Keratinocyte (primary cell): ENCODE results near the gene EBF3. TPM values are rescaled to one million over a fixed set of nuclear protein-coding genes. Genes with fewer than 3 reads are reported as not detected.

Experiments
- DNase-seq: peaks from one replicate; pipeline ENCODE4 v3.0.0-alpha.2; 2011; ENCODE audit warnings: low read depth, missing footprints, low spot score
- FAIRE-seq: peaks from 2 replicates; lab custom pipeline; 2011; peaks lifted over from hg19 to GRCh38; lab: Jason Lieb, UNC
- H2AFZ ChIP-seq: 2 replicates; pipeline ENCODE4 v1.6.0; 2012; ENCODE audit warnings: low read length, control low read depth, inconsistent platforms; ENCODE audit not compliant: control insufficient read depth
- H3K27ac ChIP-seq: 2 replicates; pipeline ENCODE4 v1.5.1; 2011; ENCODE audit warnings: low read length; ENCODE audit not compliant: control insufficient read depth, insufficient read depth
- H3K27me3 ChIP-seq: 3 replicates; pipeline ENCODE4 v1.6.0; 2011; ENCODE audit warnings: low read length; ENCODE audit not compliant: control insufficient read depth, insufficient read depth; ENCODE audit errors: extremely low read depth
- H3K36me3 ChIP-seq, 2 experiments: 2 replicates in 1 of 2; 3 replicates in 1 of 2; pipeline ENCODE4 v1.5.1; 2011; ENCODE audit warnings: low read length in 2 of 2, mild to moderate bottlenecking in 1 of 2; ENCODE audit not compliant: control insufficient read depth in 2 of 2, insufficient read depth in 2 of 2; ENCODE audit errors: extremely low read depth in 1 of 2
- H3K4me1 ChIP-seq: 3 replicates; pipeline ENCODE4 v1.5.1; 2011; ENCODE audit warnings: low read length; ENCODE audit not compliant: control insufficient read depth, insufficient read depth; ENCODE audit errors: extremely low read depth
- H3K4me2 ChIP-seq: 3 replicates; pipeline ENCODE4 v1.6.0; 2011; ENCODE audit warnings: low read depth, low read length; ENCODE audit not compliant: control insufficient read depth, insufficient read depth; ENCODE audit errors: extremely low read depth
- H3K4me3 ChIP-seq, 3 experiments: fragments of 200-600 bp in 1 of 3; sonication (generic) in 1 of 3; 2 replicates in 2 of 3; 3 replicates in 1 of 3; pipeline ENCODE4 v1.5.1; 2011 to 2016; ENCODE audit warnings: low read length in 3 of 3, mild to moderate bottlenecking in 3 of 3, control low read depth in 2 of 3, inconsistent platforms in 1 of 3, low read depth in 1 of 3, mixed read lengths in 1 of 3, mixed run types in 1 of 3, moderate library complexity in 1 of 3; ENCODE audit not compliant: control insufficient read depth in 2 of 3, insufficient read depth in 2 of 3; ENCODE audit errors: extremely low read depth in 1 of 3
- H3K79me2 ChIP-seq: 2 replicates; pipeline ENCODE4 v1.6.0; 2012; ENCODE audit warnings: low read length; ENCODE audit not compliant: control insufficient read depth, insufficient read depth
- H3K9ac ChIP-seq: 3 replicates; pipeline ENCODE4 v1.6.0; 2011; ENCODE audit warnings: low read length; ENCODE audit not compliant: control insufficient read depth, insufficient read depth; ENCODE audit errors: extremely low read depth
- H3K9me1 ChIP-seq: 3 replicates; pipeline ENCODE4 v1.6.0; 2011; ENCODE audit warnings: low read length; ENCODE audit not compliant: control insufficient read depth, insufficient read depth; ENCODE audit errors: extremely low read depth
- H3K9me3 ChIP-seq: 2 replicates; pipeline ENCODE4 v1.5.1; 2012; ENCODE audit warnings: low read depth, low read length; ENCODE audit not compliant: control insufficient read depth
- H4K20me1 ChIP-seq: 3 replicates; pipeline ENCODE4 v1.6.0; 2011; ENCODE audit warnings: low read length; ENCODE audit not compliant: control insufficient read depth, insufficient read depth; ENCODE audit errors: extremely low read depth
- EZH2 ChIP-seq: IDR thresholded peaks from one replicate; pipeline ENCODE4 v1.6.1; 2012; ENCODE audit warnings: inconsistent platforms, mild to moderate bottlenecking, low read length, moderate library complexity
- dilution Hi-C: fragments of 300-500 bp; cut with MboI; formaldehyde crosslinking; loops from one replicate; pipeline ENCODE4 v1.7.0; 2020; ENCODE audit warnings: low sequenced_read_pairs; ENCODE audit not compliant: extremely low pct_ligation_motif_present
- polyA plus RNA-seq, 5 experiments: library from polyadenylated mRNA; depleted of rRNA in 3 of 5; stranded (reverse) in 3 of 5; stranded (forward) in 1 of 5; unstranded in 1 of 5; fragments of >200 nt; gene quantifications; 1 replicate in 1 of 5; 2 replicates in 3 of 5; 3 replicates in 1 of 5; pipeline versions ENCODE4 v1.2.1 to v1.2.3, GENCODE V29; 2011 to 2012; ENCODE audit warnings: missing spikeins in 2 of 5, low read depth in 1 of 5, low replicate concordance in 1 of 5
- TF ChIP-seq, protein P1 (sequence below), 3 experiments: IDR thresholded peaks in 1 of 3; conservative IDR thresholded peaks in 1 of 3; optimal IDR thresholded peaks in 1 of 3; 2 replicates in 2 of 3; 3 replicates in 1 of 3; pipeline versions ENCODE3 to v1.5.1; 2011; ENCODE audit warnings: low read length in 3 of 3, mild to moderate bottlenecking in 3 of 3, moderate library complexity in 2 of 3, control low read depth in 1 of 3, inconsistent platforms in 1 of 3; ENCODE audit not compliant: insufficient read depth in 2 of 3; ENCODE audit errors: extremely low read depth in 1 of 3

The EBF3 gene
- polyA plus RNA-seq, 1 donor (not counting 4 experiments of a cell fraction or from before 2014, with no cell fraction given), result not detected

DNA sequence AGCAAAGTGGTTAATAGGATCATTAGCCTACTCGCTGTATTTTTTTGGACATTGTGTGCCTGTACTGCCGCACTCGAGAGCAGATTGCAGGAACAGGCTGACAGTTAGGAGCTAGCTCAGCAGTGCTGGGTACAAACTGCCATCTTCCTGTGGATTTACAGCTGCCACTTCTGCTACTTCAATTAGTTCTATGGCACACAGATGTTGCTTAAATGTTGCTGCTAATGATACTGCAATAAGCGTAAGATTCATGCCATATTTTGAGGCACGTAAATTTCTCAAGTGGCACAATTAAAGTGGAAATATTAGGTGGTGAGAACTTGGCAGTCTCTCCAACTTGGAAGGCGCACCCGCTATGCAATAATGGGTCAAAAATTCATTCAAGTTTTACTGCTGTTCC, 171.9 kb downstream of the EBF3 start:
- Histone ChIP-seq H3K9me1 (no peaks in the 10 kb centered on the region), H3K79me2 (no peaks in the 10 kb centered on the region), H3K9ac (no peak overlapping the region), H3K4me2 (no peak overlapping the region), H3K36me3 (no peaks in the 10 kb centered on the region), H3K27me3 (no peaks in the 10 kb centered on the region), H2AFZ (no peak overlapping the region), H3K9me3 (peaks cover 12% of the 10 kb centered on the region), H4K20me1 (no peaks in the 10 kb centered on the region), H3K4me3 (no peak overlapping the region), H3K27ac (no peak overlapping the region), H3K4me1 (no peaks in the 10 kb centered on the region)
- TF ChIP-seq, protein P1, sequence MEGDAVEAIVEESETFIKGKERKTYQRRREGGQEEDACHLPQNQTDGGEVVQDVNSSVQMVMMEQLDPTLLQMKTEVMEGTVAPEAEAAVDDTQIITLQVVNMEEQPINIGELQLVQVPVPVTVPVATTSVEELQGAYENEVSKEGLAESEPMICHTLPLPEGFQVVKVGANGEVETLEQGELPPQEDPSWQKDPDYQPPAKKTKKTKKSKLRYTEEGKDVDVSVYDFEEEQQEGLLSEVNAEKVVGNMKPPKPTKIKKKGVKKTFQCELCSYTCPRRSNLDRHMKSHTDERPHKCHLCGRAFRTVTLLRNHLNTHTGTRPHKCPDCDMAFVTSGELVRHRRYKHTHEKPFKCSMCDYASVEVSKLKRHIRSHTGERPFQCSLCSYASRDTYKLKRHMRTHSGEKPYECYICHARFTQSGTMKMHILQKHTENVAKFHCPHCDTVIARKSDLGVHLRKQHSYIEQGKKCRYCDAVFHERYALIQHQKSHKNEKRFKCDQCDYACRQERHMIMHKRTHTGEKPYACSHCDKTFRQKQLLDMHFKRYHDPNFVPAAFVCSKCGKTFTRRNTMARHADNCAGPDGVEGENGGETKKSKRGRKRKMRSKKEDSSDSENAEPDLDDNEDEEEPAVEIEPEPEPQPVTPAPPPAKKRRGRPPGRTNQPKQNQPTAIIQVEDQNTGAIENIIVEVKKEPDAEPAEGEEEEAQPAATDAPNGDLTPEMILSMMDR (optimal IDR thresholded peaks at IDR 0.05 in 1 of 3, IDR thresholded peaks at IDR 0.05 in 1 of 3, conservative IDR thresholded peaks at IDR 0.05 in 1 of 3; ENCODE audit: extremely low read depth in 1 of 3, insufficient read depth in 2 of 3, low read length in 3 of 3), result no peak
- no peak for TF ChIP-seq EZH2
- dilution Hi-C loops, result no loop called here
- DNase-seq (no peak), FAIRE-seq (no peak)

DNA sequence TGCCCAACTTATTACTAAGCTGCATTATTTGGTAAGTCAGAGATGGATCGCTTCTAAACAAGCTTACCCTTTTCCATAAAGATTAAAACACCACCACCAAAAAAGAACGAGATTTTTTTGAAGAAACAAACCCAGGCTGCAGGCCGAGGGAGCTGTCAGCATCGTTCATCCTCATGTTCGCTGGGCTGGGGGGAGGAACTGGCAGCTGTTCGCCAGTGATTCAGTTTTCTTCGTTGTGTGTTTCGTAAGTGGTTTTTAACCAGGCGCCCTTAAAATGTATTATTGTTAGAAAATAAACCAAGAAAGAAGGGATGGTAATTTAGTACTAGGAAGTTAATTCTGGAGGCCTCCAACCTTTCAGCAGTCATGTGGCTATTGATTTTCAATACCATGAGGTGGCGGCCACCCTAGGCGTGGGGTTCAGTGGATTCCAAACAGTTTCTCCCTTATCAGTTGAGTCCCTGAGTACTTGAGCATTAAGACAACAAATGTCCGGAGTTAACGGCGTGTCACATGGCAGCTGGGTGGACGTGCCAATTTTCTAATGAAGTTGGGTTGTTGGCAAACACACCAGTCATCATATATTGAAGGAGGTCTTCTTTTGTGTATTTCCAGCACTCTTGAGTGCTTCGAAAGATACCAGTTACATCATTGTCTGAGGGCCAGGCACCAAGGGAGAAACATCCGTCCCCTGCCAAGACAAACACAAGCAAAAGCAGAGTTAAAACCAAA, 173.2 kb downstream of the EBF3 start:
- dilution Hi-C loops, result no loop called here
- no peak overlapping the region for H2AFZ ChIP-seq
- no peaks in the 10 kb centered on the region for H3K79me2 ChIP-seq
- no peaks in the 10 kb centered on the region for H3K36me3 ChIP-seq
- no peaks in the 10 kb centered on the region for H4K20me1 ChIP-seq
- H3K4me1 ChIP-seq, result no peaks in the 10 kb centered on the region
- peaks cover 12% of the 10 kb centered on the region for H3K9me3 ChIP-seq
- no peak overlapping the region for H3K9ac ChIP-seq
- H3K27ac ChIP-seq, result no peak overlapping the region
- H3K4me3 ChIP-seq, result no peak overlapping the region
- DNase-seq, result no peak
- no peak overlapping the region for H3K4me2 ChIP-seq
- H3K9me1 ChIP-seq, result no peaks in the 10 kb centered on the region
- no peaks in the 10 kb centered on the region for H3K27me3 ChIP-seq
- no peak for FAIRE-seq
- TF ChIP-seq, protein P1 (optimal IDR thresholded peaks at IDR 0.05 in 1 of 3, IDR thresholded peaks at IDR 0.05 in 1 of 3, conservative IDR thresholded peaks at IDR 0.05 in 1 of 3; ENCODE audit: extremely low read depth in 1 of 3, insufficient read depth in 2 of 3, low read length in 3 of 3), result no peak
- no peak for TF ChIP-seq EZH2
